Sigmoid colon (tissue), 7 donors: ENCODE measurements around the gene MAP3K3. TPM values are rescaled to one million over a fixed set of nuclear protein-coding genes. Genes with fewer than 3 reads are reported as not detected.
"Not testable (repeated sequence)": the region's sequence is repeated elsewhere in the genome, so short reads cannot be mapped to it uniquely, and the experiment has no call there.

Experiments
- DNase-seq: peaks from one replicate; pipeline ENCODE4 v3.0.0-alpha.2; 2019
- H3K27ac ChIP-seq, 4 donors: fragments of 200-600 bp; sonication (generic); one replicate each; pipeline ENCODE4 v1.5.1; 2016 to 2019; ENCODE audit warnings: mild to moderate bottlenecking in 1 of 4
- H3K27me3 ChIP-seq, 3 donors: fragments of 200-600 bp; sonication (generic); one replicate each; pipeline ENCODE4 v1.5.1; 2019; ENCODE audit warnings: mild to moderate bottlenecking in 1 of 3
- H3K36me3 ChIP-seq, 4 donors: fragments of 200-600 bp; sonication (generic); one replicate each; pipeline ENCODE4 v1.5.1; 2016 to 2019
- H3K4me1 ChIP-seq, 4 donors: fragments of 200-600 bp; sonication (generic); one replicate each; pipeline ENCODE4 v1.5.1; 2017 to 2019
- H3K4me3 ChIP-seq, 4 donors: fragments of 200-600 bp; sonication (generic); one replicate each; pipeline ENCODE4 v1.5.1; 2017 to 2019; ENCODE audit warnings: mild to moderate bottlenecking in 2 of 4, moderate library complexity in 1 of 4
- H3K9me3 ChIP-seq, 4 donors: fragments of 200-600 bp in 3 of 4; sonication (generic) in 3 of 4; one replicate each; pipeline versions ENCODE4 v1.5.1 to v1.6.1; 2013 to 2019
- EP300 ChIP-seq, 4 donors: sonication (generic); formaldehyde crosslinking; IDR thresholded peaks; one replicate each; pipeline ENCODE4 v1.6.1; 2017; ENCODE audit warnings: antibody characterized with exemption in 4 of 4
- POLR2A ChIP-seq, 2 donors: fragments of 450-650 bp; IDR thresholded peaks; one replicate each; pipeline ENCODE4 v1.6.1; 2016; ENCODE audit warnings: antibody characterized with exemption in 2 of 2, mild to moderate bottlenecking in 2 of 2, moderate library complexity in 2 of 2
- POLR2AphosphoS5 ChIP-seq, 4 donors: sonication (generic); formaldehyde crosslinking; IDR thresholded peaks; one replicate each; pipeline ENCODE4 v1.6.1; 2017; ENCODE audit warnings: antibody characterized with exemption in 4 of 4
- WGBS, 2 donors: extraction: QIAGEN DNeasy Blood & Tissue Kit; methylation state at CpG; one replicate each; pipeline ENCODE4 v1.1.7; 2013; 5-methylcytosine and 5-hydroxymethylcytosine counted together
- intact Hi-C: fragments of 100-400 bp; cut with DNase I; formaldehyde crosslinking; loops from one replicate; pipeline ENCODE4 v1.15.1; 2023
- polyA plus RNA-seq, 3 donors: library from polyadenylated mRNA; stranded (reverse); fragments of 200-250 nt; gene quantifications; one replicate each; pipeline ENCODE4 v1.2.3, GENCODE V29; 2013
- total RNA-seq, 4 donors: library from RNA; depleted of rRNA; stranded (reverse); fragments of >200 nt; gene quantifications; one replicate each; pipeline ENCODE4 v1.1.0, GENCODE V29; 2016
- TF ChIP-seq, protein P1 (sequence below), 4 experiments: fragments of 450-650 bp in 3 of 4; fragments of 200-600 bp in 1 of 4; IDR thresholded peaks; one replicate each; pipeline ENCODE4 v1.5.1; 2016 to 2019; ENCODE audit warnings: antibody characterized with exemption in 4 of 4, mild to moderate bottlenecking in 3 of 4, moderate library complexity in 2 of 4
- donor health status: healthy with polysubstance abuse.
- donor health status: Bipolar disorder and iron deficiency.
- donor health status: healthy.

The MAP3K3 gene
- total and polyA plus RNA-seq, 7 donors = 4.4 to 68.7 (median 51.5) TPM

DNA sequence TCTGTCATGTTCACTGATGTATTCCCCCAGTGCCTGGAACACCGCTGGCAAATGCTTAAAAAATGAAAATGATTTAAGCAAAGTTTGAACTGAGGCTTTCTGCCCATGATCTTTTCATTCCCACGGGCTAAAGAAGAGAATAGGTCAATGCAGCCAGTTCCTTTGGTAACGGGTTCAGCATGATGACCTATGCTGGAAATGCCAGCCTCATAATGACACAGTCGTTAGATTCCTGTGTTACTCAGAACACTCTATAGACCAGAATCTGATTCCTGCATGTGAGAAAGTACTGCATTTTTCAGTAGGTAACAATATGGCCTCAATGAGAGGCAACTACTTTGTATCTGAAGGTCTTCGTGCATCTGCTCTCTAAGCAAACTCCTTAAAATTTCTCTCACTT, 96.8 kb downstream of the MAP3K3 start:
- WGBS, 2 donors = 87 to 91% methylated on average over 5 of the region's 5 CpGs
- Histone ChIP-seq H3K9me3 (no peaks in the 10 kb centered on the region), H3K36me3 (peaks cover 0 to 36% (median 0%) of the 10 kb centered on the region in 4 donors), H3K4me1 (no peaks in the 10 kb centered on the region), H3K27ac (no peak overlapping the region), H3K4me3 (no peak overlapping the region), H3K27me3 (no peaks in the 10 kb centered on the region)
- no peak for DNase-seq
- intact Hi-C loops = no loop called here
- no peak for TF ChIP-seq POLR2A (IDR thresholded peaks at IDR 0.05)
- TF ChIP-seq, protein P1, sequence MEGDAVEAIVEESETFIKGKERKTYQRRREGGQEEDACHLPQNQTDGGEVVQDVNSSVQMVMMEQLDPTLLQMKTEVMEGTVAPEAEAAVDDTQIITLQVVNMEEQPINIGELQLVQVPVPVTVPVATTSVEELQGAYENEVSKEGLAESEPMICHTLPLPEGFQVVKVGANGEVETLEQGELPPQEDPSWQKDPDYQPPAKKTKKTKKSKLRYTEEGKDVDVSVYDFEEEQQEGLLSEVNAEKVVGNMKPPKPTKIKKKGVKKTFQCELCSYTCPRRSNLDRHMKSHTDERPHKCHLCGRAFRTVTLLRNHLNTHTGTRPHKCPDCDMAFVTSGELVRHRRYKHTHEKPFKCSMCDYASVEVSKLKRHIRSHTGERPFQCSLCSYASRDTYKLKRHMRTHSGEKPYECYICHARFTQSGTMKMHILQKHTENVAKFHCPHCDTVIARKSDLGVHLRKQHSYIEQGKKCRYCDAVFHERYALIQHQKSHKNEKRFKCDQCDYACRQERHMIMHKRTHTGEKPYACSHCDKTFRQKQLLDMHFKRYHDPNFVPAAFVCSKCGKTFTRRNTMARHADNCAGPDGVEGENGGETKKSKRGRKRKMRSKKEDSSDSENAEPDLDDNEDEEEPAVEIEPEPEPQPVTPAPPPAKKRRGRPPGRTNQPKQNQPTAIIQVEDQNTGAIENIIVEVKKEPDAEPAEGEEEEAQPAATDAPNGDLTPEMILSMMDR (IDR thresholded peaks at IDR 0.05) = no peak
- no peak for TF ChIP-seq EP300 (IDR thresholded peaks at IDR 0.05)
- TF ChIP-seq POLR2AphosphoS5 (IDR thresholded peaks at IDR 0.05) = no peak

DNA sequence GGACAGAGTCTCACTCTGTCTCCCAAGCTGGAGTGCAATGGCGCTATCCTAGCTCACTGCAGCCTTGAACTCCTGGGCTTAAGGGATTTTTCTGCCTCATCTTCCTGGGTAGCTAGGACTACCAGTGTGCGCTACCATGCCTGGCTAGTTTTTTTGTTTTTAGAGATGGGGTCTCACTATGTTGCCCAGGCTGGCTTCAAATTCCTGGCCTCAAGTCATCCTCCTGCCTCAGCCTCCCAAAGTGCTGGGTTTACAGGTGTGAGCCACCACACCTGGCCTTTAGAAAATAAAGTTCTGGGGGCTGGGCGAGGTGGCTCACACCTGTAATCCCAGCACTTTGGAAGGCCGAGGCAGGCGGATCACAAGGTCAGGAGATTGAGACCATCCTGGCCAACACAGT, 98.0 kb downstream of the MAP3K3 start:
- H3K27ac ChIP-seq, H3K9me3 ChIP-seq, H3K4me3 ChIP-seq, DNase-seq, H3K27me3 ChIP-seq, H3K4me1 ChIP-seq, intact Hi-C loops: not testable (repeated sequence)
- WGBS, 2 donors = 97 to 98% methylated on average over 5 of the region's 5 CpGs
- H3K36me3 ChIP-seq = peaks cover 0 to 38% (median 3%) of the 10 kb centered on the region in 4 donors

DNA sequence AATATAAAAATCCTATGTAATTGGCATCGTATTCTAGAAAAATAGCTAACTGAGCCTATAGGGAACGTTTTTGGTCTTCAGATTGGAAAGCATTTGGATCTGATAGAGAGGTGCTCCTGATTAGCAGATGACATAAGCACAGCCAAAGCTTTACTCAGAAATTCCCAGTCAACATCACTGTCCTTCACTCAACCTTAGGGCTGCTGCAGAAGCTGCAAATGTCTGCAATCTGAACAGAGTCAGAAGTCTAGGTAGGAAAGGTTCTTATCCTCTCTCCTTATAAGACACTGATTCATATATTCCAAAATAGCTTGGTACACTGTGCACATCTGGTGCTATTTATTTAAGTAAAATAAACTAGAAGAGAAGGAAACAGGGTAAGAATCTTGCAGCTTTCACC, 100.2 kb downstream of the MAP3K3 start:
- no peaks in the 10 kb centered on the region for H3K4me1 ChIP-seq
- intact Hi-C loops = no loop called here
- no peaks in the 10 kb centered on the region for H3K9me3 ChIP-seq
- peaks cover 0 to 53% (median 7%) of the 10 kb centered on the region in 4 donors for H3K36me3 ChIP-seq
- TF ChIP-seq, protein P1 (IDR thresholded peaks at IDR 0.05) = no peak
- no peak for TF ChIP-seq EP300 (IDR thresholded peaks at IDR 0.05)
- no peak for TF ChIP-seq POLR2A (IDR thresholded peaks at IDR 0.05)
- no peak for TF ChIP-seq POLR2AphosphoS5 (IDR thresholded peaks at IDR 0.05)
- H3K27me3 ChIP-seq = no peaks in the 10 kb centered on the region
- no peak overlapping the region for H3K4me3 ChIP-seq
- DNase-seq = no peak
- no peak overlapping the region for H3K27ac ChIP-seq
- 66 to 86% methylated on average over 2 of the region's 2 CpGs for WGBS, 2 donors

DNA sequence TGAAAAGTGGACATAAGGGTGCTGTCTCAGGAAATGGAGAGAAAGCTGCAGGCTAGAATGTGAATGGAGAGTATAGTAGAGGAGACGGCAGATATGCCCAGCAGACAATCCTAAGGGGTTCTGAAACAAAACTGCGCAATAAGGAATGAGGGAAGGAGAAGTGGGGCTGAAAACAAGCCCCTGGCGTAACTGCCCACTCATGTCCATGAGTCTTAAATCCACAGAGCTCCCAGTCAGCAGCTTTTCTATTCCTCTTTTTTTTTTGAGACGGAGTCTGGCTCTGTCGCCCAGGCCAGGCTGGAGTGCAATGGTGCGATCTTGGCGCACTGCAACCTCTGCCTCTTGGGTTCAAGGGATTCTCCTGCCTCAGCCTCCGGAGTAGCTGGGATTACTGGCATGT, 113.5 kb downstream of the MAP3K3 start:
- H3K4me3 ChIP-seq = no peak overlapping the region
- H3K36me3 ChIP-seq = peaks cover 0 to 8% (median 0%) of the 10 kb centered on the region in 4 donors
- 94 to 95% methylated on average over 8 of the region's 8 CpGs for WGBS, 2 donors
- no peaks in the 10 kb centered on the region for H3K9me3 ChIP-seq
- H3K27me3 ChIP-seq = no peaks in the 10 kb centered on the region
- peaks cover 0 to 7% (median 7%) of the 10 kb centered on the region in 4 donors for H3K4me1 ChIP-seq
- TF ChIP-seq EP300 (IDR thresholded peaks at IDR 0.05) (no peak), POLR2AphosphoS5 (IDR thresholded peaks at IDR 0.05) (no peak), POLR2A (IDR thresholded peaks at IDR 0.05) (no peak)
- TF ChIP-seq, protein P1 (IDR thresholded peaks at IDR 0.05) = no peak
- intact Hi-C loops = no loop called here
- H3K27ac ChIP-seq = no peak overlapping the region
- DNase-seq = no peak

DNA sequence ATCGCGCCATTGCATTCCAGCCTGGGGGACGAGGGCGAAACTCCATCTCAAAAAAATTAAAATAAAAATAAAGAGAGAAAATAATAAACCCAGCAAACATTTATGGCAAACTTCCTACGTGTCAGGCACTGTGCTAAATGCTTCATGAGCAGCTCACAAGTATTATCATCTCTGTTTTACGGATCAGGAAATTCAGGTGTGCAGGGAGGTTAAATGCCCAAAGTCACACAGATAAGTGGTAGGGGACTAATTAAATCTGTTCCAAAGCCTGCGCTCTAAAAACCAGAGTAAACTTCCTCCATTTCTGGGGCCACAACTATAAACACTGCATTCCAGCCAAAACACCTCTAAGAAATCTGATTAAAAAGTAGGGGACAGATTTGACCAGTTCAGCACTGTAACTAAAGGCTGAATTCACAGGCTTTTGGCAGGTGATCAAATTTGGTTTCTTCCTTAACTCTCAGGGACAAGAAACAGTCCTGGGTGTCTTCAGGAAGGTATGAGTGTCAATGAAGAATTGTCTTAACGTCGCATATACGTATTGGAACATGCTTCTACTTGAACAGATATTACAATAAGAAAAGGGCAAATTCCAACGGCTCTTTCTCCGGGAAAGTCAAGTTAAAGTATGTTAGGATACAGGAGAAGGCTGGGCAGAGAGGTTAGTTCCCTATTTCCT, 118.4 kb downstream of the MAP3K3 start:
- no peaks in the 10 kb centered on the region for H3K27me3 ChIP-seq
- peak overlapping the region; percentile 58 to 96 (median 74) for H3K4me3 ChIP-seq
- H3K4me1 ChIP-seq = peaks cover 0 to 20% (median 13%) of the 10 kb centered on the region in 4 donors
- DNase-seq = no peak
- H3K36me3 ChIP-seq = peaks cover 0 to 9% (median 0%) of the 10 kb centered on the region in 4 donors
- TF ChIP-seq EP300 (IDR thresholded peaks at IDR 0.05) (no peak), POLR2A (IDR thresholded peaks at IDR 0.05) (no peak), POLR2AphosphoS5 (IDR thresholded peaks at IDR 0.05) (no peak)
- TF ChIP-seq, protein P1 (IDR thresholded peaks at IDR 0.05) = no peak
- no peaks in the 10 kb centered on the region for H3K9me3 ChIP-seq
- H3K27ac ChIP-seq = peak overlapping the region; percentile 91 to 97 (median 95)
- 9 to 29% methylated on average over 12 of the region's 12 CpGs for WGBS, 2 donors
- intact Hi-C loops = loop anchor here (2.0 to 5.0 kb wide), 2 partner anchors 38 to 118 kb away; partner anchors contain the start of genes LIMD2 and MAP3K3
